Fibroblast of the aortic adventitia (primary cell): Measurements from ENCODE around the gene CDK17. TPM values are rescaled to one million over a fixed set of nuclear protein-coding genes. Genes with fewer than 3 reads are reported as not detected.

Experiments used
- DNase-seq: peaks from one replicate; pipeline ENCODE4 v3.0.0-alpha.2; 2010; ENCODE audit warnings: low read depth
- H3K4me3 ChIP-seq: 2 replicates; pipeline ENCODE4 v1.5.1; 2011; ENCODE audit warnings: low read depth, mild to moderate bottlenecking, control low read depth, low read length, moderate library complexity
- total RNA-seq: library from RNA; depleted of rRNA; stranded (reverse); fragments of >200 nt; gene quantifications from 2 replicates; pipeline ENCODE4 v1.2.3, GENCODE V29; 2012; ENCODE audit warnings: low replicate concordance
- TF ChIP-seq, protein P1 (sequence below): IDR thresholded peaks from 2 replicates; pipeline ENCODE4 v1.5.1; 2011; ENCODE audit warnings: mild to moderate bottlenecking, low read length, control low read depth, inconsistent platforms; ENCODE audit not compliant: insufficient read depth

Gene CDK17
- total RNA-seq, 1 donor = 49.1 TPM

DNA sequence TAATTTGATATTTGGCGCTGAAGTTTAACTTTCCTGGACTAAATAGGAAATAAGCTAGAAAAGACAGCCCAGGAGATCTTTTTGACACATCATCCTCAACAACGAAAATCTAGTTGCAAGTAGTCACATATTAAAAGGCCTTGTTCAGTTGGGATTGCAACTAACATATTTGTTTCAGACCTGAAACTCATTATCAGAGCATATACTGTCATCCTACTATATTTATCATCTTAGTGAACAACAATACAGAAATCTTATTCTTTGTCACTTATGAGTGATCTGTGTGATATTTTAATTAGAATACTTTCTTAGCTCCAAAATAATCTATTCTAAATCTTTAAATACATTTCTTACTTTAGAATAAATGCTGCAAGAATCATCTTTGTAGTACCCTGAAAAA lies 134.0 kb downstream of the CDK17 start:
- no peak for DNase-seq
- TF ChIP-seq, protein P1, sequence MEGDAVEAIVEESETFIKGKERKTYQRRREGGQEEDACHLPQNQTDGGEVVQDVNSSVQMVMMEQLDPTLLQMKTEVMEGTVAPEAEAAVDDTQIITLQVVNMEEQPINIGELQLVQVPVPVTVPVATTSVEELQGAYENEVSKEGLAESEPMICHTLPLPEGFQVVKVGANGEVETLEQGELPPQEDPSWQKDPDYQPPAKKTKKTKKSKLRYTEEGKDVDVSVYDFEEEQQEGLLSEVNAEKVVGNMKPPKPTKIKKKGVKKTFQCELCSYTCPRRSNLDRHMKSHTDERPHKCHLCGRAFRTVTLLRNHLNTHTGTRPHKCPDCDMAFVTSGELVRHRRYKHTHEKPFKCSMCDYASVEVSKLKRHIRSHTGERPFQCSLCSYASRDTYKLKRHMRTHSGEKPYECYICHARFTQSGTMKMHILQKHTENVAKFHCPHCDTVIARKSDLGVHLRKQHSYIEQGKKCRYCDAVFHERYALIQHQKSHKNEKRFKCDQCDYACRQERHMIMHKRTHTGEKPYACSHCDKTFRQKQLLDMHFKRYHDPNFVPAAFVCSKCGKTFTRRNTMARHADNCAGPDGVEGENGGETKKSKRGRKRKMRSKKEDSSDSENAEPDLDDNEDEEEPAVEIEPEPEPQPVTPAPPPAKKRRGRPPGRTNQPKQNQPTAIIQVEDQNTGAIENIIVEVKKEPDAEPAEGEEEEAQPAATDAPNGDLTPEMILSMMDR = no peak
- H3K4me3 ChIP-seq = no peak overlapping the region

DNA sequence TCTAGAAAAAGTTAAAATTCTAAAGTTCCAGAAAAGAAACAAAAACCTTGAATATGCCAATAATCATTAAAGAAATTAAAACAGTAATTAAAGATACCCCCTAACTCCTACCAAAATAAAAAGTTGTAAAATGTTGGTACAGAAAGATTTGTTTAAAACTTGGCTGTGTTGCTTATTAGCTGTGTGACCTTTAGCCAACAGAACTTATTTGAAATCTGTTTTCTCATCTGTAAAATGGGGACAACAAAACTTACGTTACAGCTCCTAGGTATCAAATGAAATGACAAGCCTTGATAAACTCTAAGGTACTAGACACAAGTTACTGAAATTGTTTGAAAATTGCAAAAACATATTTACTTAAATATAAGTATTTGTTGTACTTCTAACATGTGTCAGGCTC lies 134.4 kb downstream of the CDK17 start:
- TF ChIP-seq, protein P1 = no peak
- H3K4me3 ChIP-seq = no peak overlapping the region
- DNase-seq = no peak

DNA sequence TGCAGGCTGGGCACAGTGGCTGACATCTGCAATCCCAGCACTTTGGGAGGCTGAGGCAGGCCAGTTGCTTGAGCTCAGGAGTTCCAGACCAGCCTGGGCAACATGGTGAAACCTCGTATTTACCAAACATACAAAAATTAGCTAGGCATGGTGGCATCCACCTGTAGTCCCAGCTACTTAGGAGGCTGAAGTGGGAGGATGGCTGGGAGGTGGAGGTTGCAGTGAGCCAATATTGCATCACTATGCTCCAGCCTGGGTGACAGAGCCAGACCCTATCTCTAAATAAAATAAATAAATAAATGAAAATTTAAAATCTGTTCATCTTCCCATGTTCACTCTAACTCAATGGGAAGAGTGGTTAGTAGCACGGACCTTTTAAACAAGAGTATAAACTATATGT lies 134.8 kb downstream of the CDK17 start:
- TF ChIP-seq, protein P1 = no peak

DNA sequence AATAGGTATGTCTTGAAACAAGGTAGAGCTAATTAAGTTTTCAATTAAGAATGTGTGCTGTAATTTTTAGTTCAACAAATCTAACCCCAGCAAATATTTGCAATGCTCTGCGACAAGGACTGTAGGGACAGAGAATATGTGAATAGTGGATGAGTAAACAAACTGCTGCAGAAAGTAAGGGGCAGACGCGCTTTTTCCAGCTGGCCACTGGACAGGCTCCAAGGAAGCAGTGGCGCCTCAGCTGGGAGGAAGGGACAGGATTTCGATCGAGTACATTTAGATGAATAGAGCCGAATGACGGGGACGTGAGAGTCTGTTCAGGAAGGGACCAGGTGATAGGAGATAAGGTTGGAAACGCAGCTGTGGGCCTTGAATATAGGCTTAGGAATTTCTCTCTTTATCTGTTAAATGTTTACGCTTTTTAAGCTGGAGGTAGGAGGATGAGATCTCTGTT lies 136.8 kb downstream of the CDK17 start:
- TF ChIP-seq, protein P1 = no peak
- H3K4me3 ChIP-seq = no peak overlapping the region
- DNase-seq = no peak

More for the DNA sequence above, 134.8 kb downstream of the CDK17 start:
- no peak for DNase-seq
- no peak overlapping the region for H3K4me3 ChIP-seq

DNA sequence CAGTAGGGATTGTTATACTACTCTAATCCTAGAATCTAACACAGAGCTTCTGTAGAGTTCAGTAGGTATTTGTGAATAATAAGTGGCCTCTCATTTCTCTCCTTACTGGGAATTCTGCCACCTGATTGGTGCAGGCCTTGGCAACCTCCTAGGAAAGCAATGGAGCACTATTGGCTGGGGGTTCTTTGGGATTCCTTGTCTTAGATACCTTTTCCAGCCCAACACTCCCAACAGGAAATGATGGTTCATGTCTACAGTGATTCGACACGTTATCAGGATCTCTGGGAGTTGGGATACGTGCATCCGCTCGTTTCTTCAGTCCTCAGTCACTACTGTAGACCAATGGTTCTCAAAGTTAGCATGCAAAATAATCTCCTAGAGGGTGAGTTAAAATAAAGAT lies 138.7 kb downstream of the CDK17 start:
- H3K4me3 ChIP-seq = no peak overlapping the region
- DNase-seq = no peak
- TF ChIP-seq, protein P1 = no peak

DNA sequence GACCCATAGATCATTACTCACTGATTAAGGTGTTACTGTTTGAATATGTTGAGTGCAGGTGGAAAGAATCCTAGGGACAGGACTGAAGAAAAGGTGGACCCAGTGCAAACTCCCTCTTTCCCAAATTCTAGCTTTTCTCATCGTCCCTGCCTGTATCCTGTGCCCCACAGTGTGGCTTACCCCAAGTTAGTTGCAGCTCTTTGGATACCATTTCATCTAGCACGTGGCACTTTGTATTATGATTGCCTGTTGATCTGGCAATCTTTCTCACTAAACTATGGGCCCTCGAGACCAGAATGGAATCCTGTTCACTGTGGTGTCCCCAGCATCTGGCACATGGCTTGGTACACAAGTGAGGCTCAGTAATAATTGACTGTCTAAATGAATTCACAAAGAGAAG lies 139.6 kb downstream of the CDK17 start:
- no peak overlapping the region for H3K4me3 ChIP-seq
- TF ChIP-seq, protein P1 = no peak
- DNase-seq = no peak

DNA sequence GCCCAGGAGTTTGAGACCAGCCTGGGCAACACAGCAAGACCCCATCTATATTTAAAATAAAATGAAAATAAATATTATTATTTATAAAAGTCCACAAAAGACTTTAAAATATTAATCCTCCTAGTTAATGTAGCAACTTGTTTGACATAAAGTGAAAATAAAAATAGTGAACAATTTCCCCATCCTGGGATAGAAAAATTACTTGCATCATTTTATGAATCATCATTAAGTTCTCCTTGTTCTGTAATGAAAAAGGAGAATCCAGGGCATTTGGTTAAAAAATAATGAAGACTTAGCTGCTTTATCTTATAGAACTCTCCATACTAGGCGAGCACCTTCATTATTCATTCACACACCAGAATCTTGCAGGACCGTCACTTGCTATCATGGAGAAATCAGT lies 140.0 kb downstream of the CDK17 start:
- no peak overlapping the region for H3K4me3 ChIP-seq
- peak; percentile 40 for DNase-seq
- TF ChIP-seq, protein P1 = no peak
